ENCODE results near the gene SGMS1. TPM values are rescaled to one million over a fixed set of nuclear protein-coding genes. Genes with fewer than 3 reads are reported as not detected.

The SGMS1 gene
- polyA plus RNA-seq, 1 donor from 2014 or later = 8.0 TPM

DNA sequence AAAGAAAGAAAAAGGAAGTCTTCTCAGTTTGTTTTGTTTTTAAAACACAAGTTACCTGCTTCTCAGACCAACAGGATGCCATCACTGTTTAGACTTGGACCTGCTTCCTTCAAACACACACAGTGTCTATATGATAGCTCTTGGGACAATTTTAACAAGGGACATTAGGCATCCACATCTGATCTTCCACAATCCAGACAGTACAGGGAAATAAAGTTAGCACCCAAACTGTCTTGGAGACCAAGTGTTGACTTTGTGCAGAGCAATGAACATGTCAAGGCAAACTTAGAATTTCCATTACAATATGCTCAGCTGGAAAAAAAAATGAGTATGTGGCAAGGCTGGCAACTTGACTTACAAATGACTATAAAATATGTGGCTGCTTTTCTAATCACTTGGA, 80.9 kb downstream of the SGMS1 start:
- no peak overlapping the region for H3K4me3 ChIP-seq (ENCODE audit: low read length)
- H3K27me3 ChIP-seq (ENCODE audit: insufficient read depth, low read depth, low read length) = no peaks in the 10 kb centered on the region
- no peak overlapping the region for H3K27ac ChIP-seq (ENCODE audit: low read length)
- H3F3A ChIP-seq (ENCODE audit: insufficient read depth, low read length, poor library complexity, severe bottlenecking) = no peaks in the 10 kb centered on the region
- H3K9me3 ChIP-seq (ENCODE audit: low read length) = no peaks in the 10 kb centered on the region
- H3K4me2 ChIP-seq (ENCODE audit: low read length) = no peak overlapping the region
- no peak overlapping the region for H3K9ac ChIP-seq (ENCODE audit: low read length)
- H4K20me1 ChIP-seq (ENCODE audit: insufficient read depth) = no peaks in the 10 kb centered on the region
- no peaks in the 10 kb centered on the region for H3K36me3 ChIP-seq (ENCODE audit: insufficient read depth, low read length)
- no peaks in the 10 kb centered on the region for H3K9me2 ChIP-seq (ENCODE audit: insufficient read depth, low read length)
- no peaks in the 10 kb centered on the region for H3K79me2 ChIP-seq (replicated peaks; ENCODE audit: insufficient read depth, low read length)
- H2AFZ ChIP-seq (ENCODE audit: low read depth, low read length) = no peak overlapping the region
- TF ChIP-seq EP300 (conservative IDR thresholded peaks at IDR 0.05; ENCODE audit: poor library complexity, severe bottlenecking) (no peak), SMC3 (conservative IDR thresholded peaks at IDR 0.05; ENCODE audit: poor library complexity) (no peak), EZH2 (IDR thresholded peaks at IDR 0.05; ENCODE audit: borderline replicate concordance, insufficient read depth, low read length, poor library complexity, severe bottlenecking) (no peak), MXI1 (conservative IDR thresholded peaks at IDR 0.05; ENCODE audit: poor library complexity, severe bottlenecking) (no peak), POLR2AphosphoS5 (IDR thresholded peaks at IDR 0.05) (no peak), RAD21 (conservative IDR thresholded peaks at IDR 0.05) (no peak), TAF1 (IDR thresholded peaks at IDR 0.05; ENCODE audit: low read depth) (no peak)
- TF ChIP-seq, protein P1, sequence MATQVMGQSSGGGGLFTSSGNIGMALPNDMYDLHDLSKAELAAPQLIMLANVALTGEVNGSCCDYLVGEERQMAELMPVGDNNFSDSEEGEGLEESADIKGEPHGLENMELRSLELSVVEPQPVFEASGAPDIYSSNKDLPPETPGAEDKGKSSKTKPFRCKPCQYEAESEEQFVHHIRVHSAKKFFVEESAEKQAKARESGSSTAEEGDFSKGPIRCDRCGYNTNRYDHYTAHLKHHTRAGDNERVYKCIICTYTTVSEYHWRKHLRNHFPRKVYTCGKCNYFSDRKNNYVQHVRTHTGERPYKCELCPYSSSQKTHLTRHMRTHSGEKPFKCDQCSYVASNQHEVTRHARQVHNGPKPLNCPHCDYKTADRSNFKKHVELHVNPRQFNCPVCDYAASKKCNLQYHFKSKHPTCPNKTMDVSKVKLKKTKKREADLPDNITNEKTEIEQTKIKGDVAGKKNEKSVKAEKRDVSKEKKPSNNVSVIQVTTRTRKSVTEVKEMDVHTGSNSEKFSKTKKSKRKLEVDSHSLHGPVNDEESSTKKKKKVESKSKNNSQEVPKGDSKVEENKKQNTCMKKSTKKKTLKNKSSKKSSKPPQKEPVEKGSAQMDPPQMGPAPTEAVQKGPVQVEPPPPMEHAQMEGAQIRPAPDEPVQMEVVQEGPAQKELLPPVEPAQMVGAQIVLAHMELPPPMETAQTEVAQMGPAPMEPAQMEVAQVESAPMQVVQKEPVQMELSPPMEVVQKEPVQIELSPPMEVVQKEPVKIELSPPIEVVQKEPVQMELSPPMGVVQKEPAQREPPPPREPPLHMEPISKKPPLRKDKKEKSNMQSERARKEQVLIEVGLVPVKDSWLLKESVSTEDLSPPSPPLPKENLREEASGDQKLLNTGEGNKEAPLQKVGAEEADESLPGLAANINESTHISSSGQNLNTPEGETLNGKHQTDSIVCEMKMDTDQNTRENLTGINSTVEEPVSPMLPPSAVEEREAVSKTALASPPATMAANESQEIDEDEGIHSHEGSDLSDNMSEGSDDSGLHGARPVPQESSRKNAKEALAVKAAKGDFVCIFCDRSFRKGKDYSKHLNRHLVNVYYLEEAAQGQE (IDR thresholded peaks at IDR 0.05; ENCODE audit: borderline replicate concordance) = no peak
- TF ChIP-seq, protein P2, sequence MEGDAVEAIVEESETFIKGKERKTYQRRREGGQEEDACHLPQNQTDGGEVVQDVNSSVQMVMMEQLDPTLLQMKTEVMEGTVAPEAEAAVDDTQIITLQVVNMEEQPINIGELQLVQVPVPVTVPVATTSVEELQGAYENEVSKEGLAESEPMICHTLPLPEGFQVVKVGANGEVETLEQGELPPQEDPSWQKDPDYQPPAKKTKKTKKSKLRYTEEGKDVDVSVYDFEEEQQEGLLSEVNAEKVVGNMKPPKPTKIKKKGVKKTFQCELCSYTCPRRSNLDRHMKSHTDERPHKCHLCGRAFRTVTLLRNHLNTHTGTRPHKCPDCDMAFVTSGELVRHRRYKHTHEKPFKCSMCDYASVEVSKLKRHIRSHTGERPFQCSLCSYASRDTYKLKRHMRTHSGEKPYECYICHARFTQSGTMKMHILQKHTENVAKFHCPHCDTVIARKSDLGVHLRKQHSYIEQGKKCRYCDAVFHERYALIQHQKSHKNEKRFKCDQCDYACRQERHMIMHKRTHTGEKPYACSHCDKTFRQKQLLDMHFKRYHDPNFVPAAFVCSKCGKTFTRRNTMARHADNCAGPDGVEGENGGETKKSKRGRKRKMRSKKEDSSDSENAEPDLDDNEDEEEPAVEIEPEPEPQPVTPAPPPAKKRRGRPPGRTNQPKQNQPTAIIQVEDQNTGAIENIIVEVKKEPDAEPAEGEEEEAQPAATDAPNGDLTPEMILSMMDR (IDR thresholded peaks at IDR 0.05; ENCODE audit: poor library complexity, severe bottlenecking) = no peak

DNA sequence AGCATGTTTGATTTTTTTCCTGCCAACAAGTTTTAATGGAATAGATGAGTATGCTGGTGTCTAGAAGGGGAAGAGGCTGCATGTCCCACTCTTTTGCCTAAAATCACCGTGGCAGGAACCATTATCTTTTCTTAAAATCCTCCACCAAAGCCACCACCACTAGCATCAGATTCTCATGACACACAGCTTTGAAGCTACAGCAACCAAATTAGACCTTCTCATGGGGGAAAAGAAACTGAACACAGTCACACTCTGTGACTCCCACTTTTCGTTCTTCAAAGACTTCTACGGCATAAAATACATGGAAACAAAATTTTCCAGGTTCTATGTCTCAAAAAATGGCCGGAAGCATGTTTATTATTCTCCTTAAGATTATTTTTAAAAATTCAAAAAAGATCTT, 81.8 kb downstream of the SGMS1 start:
- no peak overlapping the region for H2AFZ ChIP-seq (ENCODE audit: low read depth, low read length)

More for the DNA sequence above, 81.8 kb downstream of the SGMS1 start:
- Histone ChIP-seq H3K9ac (ENCODE audit: low read length) (no peak overlapping the region), H3K27ac (ENCODE audit: low read length) (no peak overlapping the region), H4K20me1 (ENCODE audit: insufficient read depth) (no peaks in the 10 kb centered on the region), H3K27me3 (ENCODE audit: insufficient read depth, low read depth, low read length) (no peaks in the 10 kb centered on the region), H3K79me2 (replicated peaks; ENCODE audit: insufficient read depth, low read length) (no peaks in the 10 kb centered on the region), H3K36me3 (ENCODE audit: insufficient read depth, low read length) (no peaks in the 10 kb centered on the region), H3K9me2 (ENCODE audit: insufficient read depth, low read length) (no peaks in the 10 kb centered on the region), H3K4me2 (ENCODE audit: low read length) (no peak overlapping the region), H3K4me3 (ENCODE audit: low read length) (no peak overlapping the region), H3F3A (ENCODE audit: insufficient read depth, low read length, poor library complexity, severe bottlenecking) (no peaks in the 10 kb centered on the region), H3K9me3 (ENCODE audit: low read length) (no peaks in the 10 kb centered on the region)
- no peak for TF ChIP-seq EZH2 (IDR thresholded peaks at IDR 0.05; ENCODE audit: borderline replicate concordance, insufficient read depth, low read length, poor library complexity, severe bottlenecking)
- TF ChIP-seq POLR2AphosphoS5 (IDR thresholded peaks at IDR 0.05) = no peak
- TF ChIP-seq TAF1 (IDR thresholded peaks at IDR 0.05; ENCODE audit: low read depth) = no peak
- TF ChIP-seq, protein P2 (IDR thresholded peaks at IDR 0.05; ENCODE audit: poor library complexity, severe bottlenecking) = no peak
- TF ChIP-seq MXI1 (conservative IDR thresholded peaks at IDR 0.05; ENCODE audit: poor library complexity, severe bottlenecking) = no peak
- TF ChIP-seq SMC3 (conservative IDR thresholded peaks at IDR 0.05; ENCODE audit: poor library complexity) = no peak
- TF ChIP-seq EP300 (conservative IDR thresholded peaks at IDR 0.05; ENCODE audit: poor library complexity, severe bottlenecking) = no peak
- TF ChIP-seq, protein P1 (IDR thresholded peaks at IDR 0.05; ENCODE audit: borderline replicate concordance) = no peak
- TF ChIP-seq RAD21 (conservative IDR thresholded peaks at IDR 0.05) = no peak

All from neural cell (in vitro differentiated cells).